HEK293T (cell line): ENCODE data around the gene ASNS.
"Not testable (repeated sequence)": the region's sequence is repeated elsewhere in the genome, so short reads cannot be mapped to it uniquely, and the experiment has no call there.

ENCODE experiments used
- CTCF ChIA-PET: fragments of 350-600 bp; formaldehyde crosslinking; extraction: SDS; loops from one replicate; lab custom pipeline; 2021; ENCODE audit warnings: antibody characterized with exemption, inconsistent platforms; lab: Yijun Ruan, JAX
- POLR2A ChIA-PET: fragments of 350-600 bp; formaldehyde crosslinking; extraction: SDS; loops from one replicate; lab custom pipeline; 2020; ENCODE audit warnings: antibody characterized with exemption, inconsistent platforms; lab: Yijun Ruan, JAX
- DNase-seq: peaks from one replicate; pipeline ENCODE4 v3.0.0; 2012; ENCODE audit warnings: mixed read lengths; ENCODE audit errors: extremely low spot score
- ARNT ChIP-seq: fragments of 450-650 bp; IDR thresholded peaks from 2 replicates; pipeline ENCODE4 v1.6.1; 2017; ENCODE audit warnings: mild to moderate bottlenecking
- BHLHE40 ChIP-seq: fragments of 450-650 bp; IDR thresholded peaks from 2 replicates; pipeline ENCODE4 v1.6.1; 2016; ENCODE audit warnings: mild to moderate bottlenecking, moderate library complexity, borderline replicate concordance
- CTBP1 ChIP-seq: fragments of 450-650 bp; IDR thresholded peaks from 2 replicates; pipeline ENCODE4 v1.6.1; 2016; ENCODE audit warnings: borderline replicate concordance
- ELF4 ChIP-seq: fragments of 450-650 bp; IDR thresholded peaks from 2 replicates; pipeline ENCODE4 v1.6.1; 2017; ENCODE audit warnings: antibody characterized with exemption
- FOXA1 ChIP-seq: fragments of 450-650 bp; IDR thresholded peaks from 2 replicates; pipeline ENCODE4 v1.6.1; 2016; ENCODE audit warnings: mild to moderate bottlenecking
- FOXK2 ChIP-seq: fragments of 450-650 bp; IDR thresholded peaks from 2 replicates; pipeline ENCODE4 v1.6.1; 2016; ENCODE audit warnings: mild to moderate bottlenecking
- FOXM1 ChIP-seq: fragments of 450-650 bp; IDR thresholded peaks from 2 replicates; pipeline ENCODE4 v1.6.1; 2017; ENCODE audit warnings: mild to moderate bottlenecking, borderline replicate concordance
- HDGF ChIP-seq: fragments of 450-650 bp; IDR thresholded peaks from 2 replicates; pipeline ENCODE4 v1.6.1; 2017; ENCODE audit warnings: antibody characterized with exemption, borderline replicate concordance
- L3MBTL2 ChIP-seq: fragments of 450-650 bp; conservative IDR thresholded peaks from 2 replicates; pipeline ENCODE4 v1.6.1; 2016; ENCODE audit warnings: mild to moderate bottlenecking
- LEF1 ChIP-seq: fragments of 450-650 bp; IDR thresholded peaks from 2 replicates; pipeline ENCODE4 v1.6.1; 2017; ENCODE audit warnings: mild to moderate bottlenecking, borderline replicate concordance
- NFRKB ChIP-seq: fragments of 450-650 bp; IDR thresholded peaks from 2 replicates; pipeline ENCODE4 v1.6.1; 2016; ENCODE audit warnings: mild to moderate bottlenecking, moderate library complexity
- SP1 ChIP-seq: fragments of 450-650 bp; IDR thresholded peaks from 2 replicates; pipeline ENCODE4 v1.6.1; 2017
- SUZ12 ChIP-seq: fragments of 450-650 bp; IDR thresholded peaks from 2 replicates; pipeline ENCODE4 v1.6.1; 2016; ENCODE audit warnings: mild to moderate bottlenecking
- TARDBP ChIP-seq: fragments of 450-650 bp; IDR thresholded peaks from 2 replicates; pipeline ENCODE4 v1.6.1; 2016
- ZNF384 ChIP-seq: fragments of 450-650 bp; IDR thresholded peaks from 2 replicates; pipeline ENCODE4 v1.6.1; 2016
- TF ChIP-seq, protein P1 (sequence below): fragments of 450-650 bp; IDR thresholded peaks from 2 replicates; pipeline ENCODE4 v1.6.1; 2016

Gene ASNS, protein sequence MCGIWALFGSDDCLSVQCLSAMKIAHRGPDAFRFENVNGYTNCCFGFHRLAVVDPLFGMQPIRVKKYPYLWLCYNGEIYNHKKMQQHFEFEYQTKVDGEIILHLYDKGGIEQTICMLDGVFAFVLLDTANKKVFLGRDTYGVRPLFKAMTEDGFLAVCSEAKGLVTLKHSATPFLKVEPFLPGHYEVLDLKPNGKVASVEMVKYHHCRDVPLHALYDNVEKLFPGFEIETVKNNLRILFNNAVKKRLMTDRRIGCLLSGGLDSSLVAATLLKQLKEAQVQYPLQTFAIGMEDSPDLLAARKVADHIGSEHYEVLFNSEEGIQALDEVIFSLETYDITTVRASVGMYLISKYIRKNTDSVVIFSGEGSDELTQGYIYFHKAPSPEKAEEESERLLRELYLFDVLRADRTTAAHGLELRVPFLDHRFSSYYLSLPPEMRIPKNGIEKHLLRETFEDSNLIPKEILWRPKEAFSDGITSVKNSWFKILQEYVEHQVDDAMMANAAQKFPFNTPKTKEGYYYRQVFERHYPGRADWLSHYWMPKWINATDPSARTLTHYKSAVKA

DNA sequence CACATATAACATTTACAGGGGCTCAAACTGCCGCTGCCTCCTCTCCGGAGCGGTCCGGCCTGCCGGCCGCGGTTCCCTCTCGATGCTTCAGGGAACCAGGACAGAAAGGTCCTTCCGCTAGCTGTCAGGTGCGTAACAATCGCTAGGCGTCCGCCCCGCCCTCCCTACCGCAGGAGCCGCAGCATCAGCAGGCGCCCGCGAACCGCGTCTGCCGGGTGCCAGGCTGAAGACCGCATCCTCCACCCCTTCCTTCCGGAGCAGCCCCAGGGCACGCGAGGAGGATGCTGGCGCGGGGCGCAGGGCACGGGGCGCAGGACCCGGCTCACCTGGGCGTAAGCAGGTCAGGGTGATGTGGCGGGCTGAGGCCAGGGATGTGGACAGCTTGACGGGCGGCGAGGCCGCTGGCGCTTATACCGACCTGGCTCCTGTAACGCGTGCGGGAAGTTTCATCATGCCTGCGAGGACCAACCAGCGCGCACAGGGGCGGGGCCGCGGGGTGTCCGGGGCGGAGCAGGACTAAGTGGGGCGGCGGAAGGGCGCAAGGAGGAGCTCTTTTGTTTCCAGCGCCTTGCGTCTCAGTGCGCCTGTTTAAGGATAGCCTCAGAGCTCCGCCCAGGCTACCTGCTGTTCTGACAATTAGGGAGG, at the start of gene ASNS:
TSS of gene ASNS (minus strand) at position 384 of the 645 bp plus-strand sequence. CDS start 3,252 bp downstream, outside the sequence.
- DNase-seq: peak; percentile 88
- TF ChIP-seq CTBP1: peak; percentile 84
- TF ChIP-seq, protein P1, sequence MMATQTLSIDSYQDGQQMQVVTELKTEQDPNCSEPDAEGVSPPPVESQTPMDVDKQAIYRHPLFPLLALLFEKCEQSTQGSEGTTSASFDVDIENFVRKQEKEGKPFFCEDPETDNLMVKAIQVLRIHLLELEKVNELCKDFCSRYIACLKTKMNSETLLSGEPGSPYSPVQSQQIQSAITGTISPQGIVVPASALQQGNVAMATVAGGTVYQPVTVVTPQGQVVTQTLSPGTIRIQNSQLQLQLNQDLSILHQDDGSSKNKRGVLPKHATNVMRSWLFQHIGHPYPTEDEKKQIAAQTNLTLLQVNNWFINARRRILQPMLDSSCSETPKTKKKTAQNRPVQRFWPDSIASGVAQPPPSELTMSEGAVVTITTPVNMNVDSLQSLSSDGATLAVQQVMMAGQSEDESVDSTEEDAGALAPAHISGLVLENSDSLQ: no peak; the same call in 1 of the 2 replicates
- TF ChIP-seq L3MBTL2: peak; percentile 75
- no peak for TF ChIP-seq FOXK2
- peak; percentile 59; the same call in 1 of the 2 replicates for TF ChIP-seq ELF4
- ChIA-PET POLR2A (interaction anchor here (0.6 to 1.9 kb wide), 13 partner anchors 16 to 755 kb away, joined by 3 to 10 read pairs (median 4); partner anchors contain the start of gene SDHAF3), CTCF (interaction anchor here (0.6 kb wide), 1 partner anchor 251 kb away, joined by 4 read pairs; no protein-coding TSS in a partner anchor)

DNA sequence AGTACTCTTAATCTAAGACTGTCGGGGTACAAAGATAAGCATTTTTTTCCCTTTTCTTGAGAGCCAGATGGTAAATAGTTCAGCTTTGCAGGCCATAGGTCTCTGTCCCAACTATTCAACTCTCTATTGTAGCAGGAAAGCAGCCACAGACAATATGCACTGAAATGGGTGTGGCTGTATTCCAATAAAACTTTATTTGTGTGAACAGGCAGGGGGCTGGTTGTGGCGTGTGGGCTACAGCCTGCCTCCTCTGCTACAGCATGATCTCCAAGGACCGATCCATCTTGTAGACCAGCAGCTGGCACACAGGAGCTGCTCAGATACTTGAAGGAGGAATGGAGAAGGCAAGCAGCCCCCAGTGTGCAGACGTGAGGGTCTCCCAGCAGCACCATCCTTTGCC, 49.0 kb upstream of the ASNS start:
- CTCF ChIA-PET, DNase-seq, POLR2A ChIA-PET: not testable (repeated sequence)

DNA sequence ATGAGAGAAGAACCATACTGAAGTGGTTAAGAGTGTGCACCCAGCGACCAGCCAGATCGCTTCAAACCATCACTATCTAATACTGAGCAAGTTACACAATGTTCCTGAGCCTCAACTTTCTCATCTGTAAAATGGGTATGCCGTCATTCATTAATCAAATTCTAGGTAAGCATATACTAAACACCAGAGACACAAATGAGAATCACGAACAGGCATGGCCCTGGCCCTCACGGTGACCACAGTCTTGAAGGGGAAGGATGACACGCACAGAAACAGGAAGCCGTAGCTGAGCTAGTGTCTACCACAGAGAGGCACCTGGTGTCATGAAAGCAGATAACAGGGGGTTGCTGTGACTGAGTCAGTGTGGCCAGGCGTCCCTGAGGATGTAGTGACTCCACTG, 43.1 kb upstream of the ASNS start:
- POLR2A ChIA-PET, DNase-seq, CTCF ChIA-PET: not testable (repeated sequence)

DNA sequence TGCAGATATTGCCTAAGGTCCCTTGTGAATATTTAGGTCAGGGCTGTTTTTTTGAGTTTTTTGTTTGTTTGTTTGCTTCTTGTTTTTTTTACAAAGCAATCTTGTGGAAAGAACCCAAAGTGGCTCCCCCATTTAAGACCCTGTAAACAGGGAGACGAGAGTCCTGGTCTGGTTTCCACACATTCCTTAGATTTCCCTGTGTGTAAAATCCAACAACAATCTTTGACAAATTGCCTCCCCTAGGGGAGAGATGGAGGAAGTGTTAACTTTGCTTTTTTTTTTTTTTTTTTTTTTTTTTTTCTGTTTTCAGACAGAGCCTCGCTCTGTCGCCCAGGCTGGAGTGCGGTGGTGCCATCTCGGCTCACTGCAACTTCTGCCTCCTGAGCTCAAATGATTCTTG, 40.1 kb upstream of the ASNS start:
- POLR2A ChIA-PET, CTCF ChIA-PET: not testable (repeated sequence)
- peak; percentile 27; the same call in 1 of the 2 replicates for TF ChIP-seq ZNF384

DNA sequence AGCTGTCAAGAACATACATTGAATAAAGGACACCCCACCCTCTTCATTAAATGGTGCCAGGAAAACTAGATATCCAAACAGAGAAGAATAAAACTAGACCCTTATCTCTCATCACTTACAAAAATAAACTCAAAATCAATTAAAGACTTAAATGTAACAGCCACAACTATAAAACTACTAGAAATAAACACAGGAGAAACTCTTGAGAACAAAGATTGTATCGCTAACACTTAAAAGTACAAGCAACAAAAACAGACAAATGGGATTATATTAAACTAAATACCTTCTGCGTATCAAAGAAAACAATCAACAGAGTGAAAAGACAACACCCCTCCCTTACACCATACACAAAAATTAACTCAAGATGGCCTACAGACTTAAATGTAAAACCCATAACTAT, 24.7 kb upstream of the ASNS start:
- POLR2A ChIA-PET, CTCF ChIA-PET, DNase-seq: not testable (repeated sequence)

More for the DNA sequence above, 40.1 kb upstream of the ASNS start:
- not testable (repeated sequence) for DNase-seq

DNA sequence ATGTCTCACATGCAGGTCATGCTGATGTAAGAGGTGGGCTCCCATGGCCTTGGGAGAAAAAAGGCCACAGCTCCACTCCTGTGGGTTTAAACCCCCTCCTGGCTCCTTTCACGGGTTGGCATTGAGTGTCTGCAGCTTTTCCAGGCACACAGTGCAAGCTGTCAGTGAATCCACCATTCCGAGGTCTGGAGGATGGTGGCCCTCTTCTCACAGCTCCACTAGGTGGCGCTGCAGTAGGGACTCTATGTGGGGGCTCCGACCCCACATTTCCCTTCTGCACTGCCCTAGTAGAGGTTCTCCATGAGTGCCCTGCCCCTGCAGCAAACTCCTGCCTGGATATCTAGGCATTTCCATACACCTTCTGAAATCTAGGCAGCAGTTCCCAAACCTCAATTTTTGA, 19.5 kb upstream of the ASNS start:
- POLR2A ChIA-PET, CTCF ChIA-PET, DNase-seq: not testable (repeated sequence)

DNA sequence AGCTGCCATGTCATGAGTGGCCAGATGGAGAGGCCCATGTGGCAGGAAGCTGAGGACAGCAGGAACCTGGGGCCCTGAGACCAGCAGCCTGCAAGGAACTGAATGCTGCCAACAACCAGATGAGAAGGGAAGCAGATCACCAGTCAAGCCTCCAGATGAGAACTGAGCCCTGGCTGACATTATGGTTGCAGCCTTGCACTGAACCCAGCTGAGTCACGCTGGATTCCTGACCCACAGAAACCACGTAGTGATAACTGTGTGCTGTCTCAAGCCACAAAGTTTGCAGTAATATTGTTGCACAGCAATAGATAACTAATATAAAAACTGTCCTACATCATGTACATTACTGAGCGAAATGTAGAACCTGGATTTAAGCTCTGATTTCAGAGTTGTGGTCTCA, 7.3 kb upstream of the ASNS start:
- DNase-seq, POLR2A ChIA-PET, CTCF ChIA-PET: not testable (repeated sequence)

DNA sequence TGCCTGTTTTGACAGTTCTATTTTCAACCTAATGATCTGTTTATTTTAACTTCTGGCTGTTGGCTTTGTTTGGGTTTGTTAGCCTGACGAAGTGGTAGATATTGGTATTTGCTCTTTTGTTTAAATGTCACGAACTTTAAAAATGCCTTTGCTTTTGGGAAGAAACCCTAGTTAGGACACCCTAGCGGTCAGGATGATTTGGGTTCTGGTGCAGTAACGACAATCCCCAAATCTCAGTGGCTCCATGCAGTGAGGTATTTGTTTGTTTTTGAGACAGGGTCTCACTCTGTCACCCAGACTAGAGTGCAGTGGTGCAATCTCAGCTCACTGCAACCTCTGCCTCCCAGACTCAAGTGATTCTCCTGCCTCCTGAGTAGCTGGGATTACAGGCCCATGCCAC, 2.7 kb upstream of the ASNS start:
- CTCF ChIA-PET, POLR2A ChIA-PET, DNase-seq: not testable (repeated sequence)

DNA sequence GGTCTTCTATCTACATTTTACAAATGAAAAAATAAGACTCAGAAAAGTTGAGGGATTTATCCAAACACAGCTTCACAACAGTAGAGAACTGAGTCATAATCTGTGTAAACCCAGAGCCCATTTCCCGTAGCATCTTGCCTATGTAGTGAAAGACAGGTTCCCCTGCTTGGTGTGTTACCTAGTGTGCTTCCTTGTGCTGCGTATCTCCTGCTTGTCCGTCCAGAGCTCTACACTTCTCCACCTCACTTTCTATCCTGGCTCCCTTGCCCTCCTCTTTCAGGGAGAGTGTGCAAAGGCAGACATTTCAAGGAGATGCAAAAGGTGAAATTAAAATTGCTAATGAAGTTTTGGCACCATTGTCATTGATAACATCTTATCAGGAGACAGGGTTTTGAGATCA, 1.4 kb upstream of the ASNS start:
- POLR2A ChIA-PET: no interaction called here
- DNase-seq: no peak
- CTCF ChIA-PET: no interaction called here
- TF ChIP-seq FOXA1 (no peak), LEF1 (no peak), L3MBTL2 (no peak), ZNF384 (no peak), ARNT (no peak), SP1 (no peak), ELF4 (no peak), NFRKB (no peak), TARDBP (no peak), SUZ12 (no peak), BHLHE40 (no peak), FOXK2 (no peak), FOXM1 (no peak), CTBP1 (no peak), HDGF (no peak)
- TF ChIP-seq, protein P1: no peak
